Measurements from ENCODE around the gene NGEF.

Gene NGEF

GRCh38 chr2:233003658-233004555 is 9.1 kb downstream of the NGEF start:
- Mint-ChIP-seq H3K4me3 (no peak overlapping the region), H3K27me3 (ENCODE audit: low read depth) (peaks cover 8% of the 10 kb centered on the region), H3K4me1 (ENCODE audit: low read depth) (no peaks in the 10 kb centered on the region), H3K9me3 (no peaks in the 10 kb centered on the region), H3K27ac (no peak overlapping the region), H3K36me3 (ENCODE audit: low read depth) (no peaks in the 10 kb centered on the region)

- no peaks in the 10 kb centered on the region for H3K9me3 Mint-ChIP-seq
- no peaks in the 10 kb centered on the region for H3K36me3 Mint-ChIP-seq (ENCODE audit: low read depth)
- H3K4me3 Mint-ChIP-seq: no peak overlapping the region
- no peak overlapping the region for H3K27ac Mint-ChIP-seq
- peaks cover 6% of the 10 kb centered on the region for H3K27me3 Mint-ChIP-seq (ENCODE audit: low read depth)
- H3K4me1 Mint-ChIP-seq (ENCODE audit: low read depth): no peaks in the 10 kb centered on the region
Measured at GRCh38 chr2:233002829-233003657, 10.0 kb downstream of the NGEF start.

DNA sequence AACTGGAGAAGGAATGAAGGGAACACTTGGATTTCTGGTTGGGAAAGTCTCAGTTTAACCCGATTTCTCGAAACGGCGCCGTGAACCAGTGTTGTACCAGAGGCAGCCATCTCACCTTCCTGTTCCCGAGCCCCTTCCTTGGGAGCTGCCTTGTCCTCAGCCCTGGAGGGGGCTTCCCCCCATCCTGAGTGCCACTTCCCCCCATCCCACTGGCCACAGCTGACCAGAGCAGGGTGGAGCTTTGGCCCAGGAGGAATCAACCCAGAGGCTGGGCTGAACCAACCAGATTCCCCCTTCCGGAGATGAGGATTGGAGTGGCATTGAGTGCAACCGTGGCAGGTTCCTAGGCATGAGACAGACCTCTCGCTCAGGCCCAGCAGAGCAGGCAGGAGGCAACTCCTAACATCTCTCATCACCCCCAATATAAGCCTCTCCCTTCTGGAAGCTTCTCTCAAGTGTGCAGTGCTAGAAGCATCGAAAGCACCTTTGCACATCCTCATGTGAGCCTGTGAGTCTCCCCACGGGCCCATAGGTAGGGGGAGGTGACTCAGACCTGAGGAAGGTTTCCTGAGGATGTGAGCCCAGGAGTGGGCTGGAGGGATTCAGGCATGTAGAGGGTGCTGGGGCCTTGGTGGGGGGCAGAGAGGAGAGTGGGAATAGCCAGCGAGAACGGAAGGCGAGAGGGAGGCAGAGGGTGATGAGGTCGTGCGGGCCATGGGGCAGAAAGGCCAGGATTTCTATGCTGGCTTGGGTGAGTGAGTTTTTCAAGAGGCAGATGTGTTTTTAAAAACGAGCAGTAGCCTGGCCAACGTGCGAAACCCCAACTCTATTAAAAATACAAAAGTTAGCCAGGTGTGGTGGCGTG is 11.9 kb downstream of the NGEF start:
- Mint-ChIP-seq H3K36me3 (ENCODE audit: low read depth) (no peaks in the 10 kb centered on the region), H3K27me3 (ENCODE audit: low read depth) (peaks cover 4% of the 10 kb centered on the region), H3K4me3 (no peak overlapping the region), H3K9me3 (no peaks in the 10 kb centered on the region), H3K27ac (no peak overlapping the region), H3K4me1 (ENCODE audit: low read depth) (no peaks in the 10 kb centered on the region)

- H3K4me1 Mint-ChIP-seq (ENCODE audit: low read depth): no peaks in the 10 kb centered on the region
- no peaks in the 10 kb centered on the region for H3K9me3 Mint-ChIP-seq
- H3K27me3 Mint-ChIP-seq (ENCODE audit: low read depth): peaks cover 3% of the 10 kb centered on the region
- H3K4me3 Mint-ChIP-seq: no peak overlapping the region
- no peak overlapping the region for H3K27ac Mint-ChIP-seq
- no peaks in the 10 kb centered on the region for H3K36me3 Mint-ChIP-seq (ENCODE audit: low read depth)
Measured at GRCh38 chr2:232999354-232999753, 13.7 kb downstream of the NGEF start.

GRCh38 chr2:232998666-232998985 is 14.4 kb downstream of the NGEF start:
- no peak overlapping the region for H3K4me3 Mint-ChIP-seq
- H3K4me1 Mint-ChIP-seq (ENCODE audit: low read depth): no peaks in the 10 kb centered on the region
- H3K36me3 Mint-ChIP-seq (ENCODE audit: low read depth): no peaks in the 10 kb centered on the region
- no peaks in the 10 kb centered on the region for H3K27me3 Mint-ChIP-seq (ENCODE audit: low read depth)
- H3K27ac Mint-ChIP-seq: no peak overlapping the region
- H3K9me3 Mint-ChIP-seq: no peaks in the 10 kb centered on the region

DNA sequence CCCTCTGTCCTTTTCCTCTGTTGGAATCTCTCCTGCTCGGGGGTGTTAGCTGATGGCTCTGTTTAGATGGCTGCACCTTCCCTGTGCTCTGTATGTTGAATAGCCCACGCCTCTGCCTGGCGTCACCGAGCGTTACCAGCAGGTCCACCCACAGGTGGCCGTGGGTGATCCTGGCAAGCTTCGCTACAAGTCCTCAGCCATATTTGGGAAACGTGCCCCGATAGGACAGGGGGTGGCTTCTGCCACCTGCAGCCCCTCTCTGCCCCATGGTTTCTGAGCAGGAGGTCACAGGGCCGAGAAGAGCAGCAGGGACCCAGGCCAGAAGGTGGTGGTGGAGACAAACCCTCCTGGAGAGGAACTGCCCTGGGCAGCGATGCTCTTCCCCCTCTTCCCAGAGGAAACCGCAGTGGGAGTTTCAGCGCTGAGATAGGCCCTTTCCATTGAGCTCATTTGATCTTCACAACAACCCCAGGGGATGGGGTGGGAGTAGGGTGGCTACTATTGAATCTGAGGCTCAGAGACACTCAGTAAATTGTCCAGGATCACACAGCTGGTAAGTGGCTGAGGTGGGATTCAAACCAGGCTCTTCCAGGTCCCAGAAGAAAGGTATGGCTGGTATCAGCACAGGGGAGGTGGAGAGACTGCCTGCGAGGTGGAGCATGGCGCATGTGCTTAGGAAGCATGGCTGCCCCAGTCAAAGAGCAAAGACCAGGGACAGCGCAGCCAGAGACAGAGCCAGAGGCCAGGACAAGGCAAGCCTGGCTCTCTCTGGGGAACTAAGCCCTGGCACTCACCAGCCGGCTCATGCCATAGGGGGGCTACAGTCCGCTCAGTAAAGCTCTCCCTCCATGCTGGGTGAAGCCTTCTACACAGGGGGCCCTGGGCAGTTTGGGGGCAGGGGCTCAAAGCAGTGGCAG is 15.0 kb downstream of the NGEF start:
- H3K27ac Mint-ChIP-seq: no peak overlapping the region
- H3K9me3 Mint-ChIP-seq: no peaks in the 10 kb centered on the region
- no peaks in the 10 kb centered on the region for H3K36me3 Mint-ChIP-seq (ENCODE audit: low read depth)
- no peak overlapping the region for H3K4me3 Mint-ChIP-seq
- H3K4me1 Mint-ChIP-seq (ENCODE audit: low read depth): no peaks in the 10 kb centered on the region
- H3K27me3 Mint-ChIP-seq (ENCODE audit: low read depth): no peaks in the 10 kb centered on the region

GRCh38 chr2:232994446-232994845 is 18.6 kb downstream of the NGEF start:
- Mint-ChIP-seq H3K4me3 (no peak overlapping the region), H3K4me1 (ENCODE audit: low read depth) (no peaks in the 10 kb centered on the region), H3K27me3 (ENCODE audit: low read depth) (peaks cover 18% of the 10 kb centered on the region), H3K27ac (no peak overlapping the region), H3K36me3 (ENCODE audit: low read depth) (no peaks in the 10 kb centered on the region), H3K9me3 (no peaks in the 10 kb centered on the region)

DNA sequence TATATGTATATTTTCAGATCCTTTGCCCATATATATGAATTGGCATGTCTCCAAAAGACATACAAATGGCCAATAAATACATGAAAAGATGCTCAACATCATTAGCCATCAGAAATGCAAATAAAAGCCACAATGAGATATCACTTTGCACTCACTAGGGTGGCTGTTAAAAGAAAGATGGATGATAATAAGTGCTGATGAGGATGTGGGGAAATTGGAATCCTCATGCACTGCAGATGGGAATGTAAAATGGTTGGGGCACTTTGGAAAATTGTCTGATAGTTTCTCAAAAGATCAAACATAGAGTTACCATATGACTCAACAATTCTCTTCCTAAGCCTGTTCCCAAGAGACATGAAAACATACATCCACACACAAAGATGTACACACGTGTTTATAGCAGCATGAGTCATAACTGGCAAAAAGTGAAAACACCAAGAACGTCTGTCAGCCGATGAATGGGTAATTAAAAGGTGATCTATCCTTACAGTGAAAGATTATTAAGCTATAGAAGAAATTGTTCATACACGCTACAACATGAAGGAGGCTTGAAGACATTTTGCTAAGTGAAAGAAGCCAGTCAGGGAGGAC is 19.7 kb downstream of the NGEF start:
- Mint-ChIP-seq H3K27ac (no peak overlapping the region), H3K9me3 (no peaks in the 10 kb centered on the region), H3K27me3 (ENCODE audit: low read depth) (peaks cover 26% of the 10 kb centered on the region), H3K4me1 (ENCODE audit: low read depth) (no peaks in the 10 kb centered on the region), H3K4me3 (no peak overlapping the region), H3K36me3 (ENCODE audit: low read depth) (no peaks in the 10 kb centered on the region)

- Mint-ChIP-seq H3K36me3 (ENCODE audit: low read depth) (no peaks in the 10 kb centered on the region), H3K27ac (no peak overlapping the region), H3K27me3 (ENCODE audit: low read depth) (peaks cover 35% of the 10 kb centered on the region), H3K4me1 (ENCODE audit: low read depth) (no peaks in the 10 kb centered on the region), H3K9me3 (peaks cover 9% of the 10 kb centered on the region), H3K4me3 (no peak overlapping the region)
Measured at GRCh38 chr2:232986155-232986554, 26.9 kb downstream of the NGEF start.

- Mint-ChIP-seq H3K36me3 (ENCODE audit: low read depth) (no peaks in the 10 kb centered on the region), H3K4me1 (ENCODE audit: low read depth) (no peaks in the 10 kb centered on the region), H3K9me3 (peaks cover 9% of the 10 kb centered on the region), H3K27ac (no peak overlapping the region), H3K27me3 (ENCODE audit: low read depth) (peaks cover 24% of the 10 kb centered on the region), H3K4me3 (no peak overlapping the region)
Measured at GRCh38 chr2:232984451-232985207, 28.4 kb downstream of the NGEF start.

GRCh38 chr2:232983669-232984140 is 29.4 kb downstream of the NGEF start:
- H3K4me3 Mint-ChIP-seq: no peak overlapping the region
- H3K27ac Mint-ChIP-seq: no peak overlapping the region
- H3K9me3 Mint-ChIP-seq: peaks cover 9% of the 10 kb centered on the region
- H3K27me3 Mint-ChIP-seq (ENCODE audit: low read depth): peaks cover 17% of the 10 kb centered on the region
- H3K36me3 Mint-ChIP-seq (ENCODE audit: low read depth): no peaks in the 10 kb centered on the region
- no peaks in the 10 kb centered on the region for H3K4me1 Mint-ChIP-seq (ENCODE audit: low read depth)

DNA sequence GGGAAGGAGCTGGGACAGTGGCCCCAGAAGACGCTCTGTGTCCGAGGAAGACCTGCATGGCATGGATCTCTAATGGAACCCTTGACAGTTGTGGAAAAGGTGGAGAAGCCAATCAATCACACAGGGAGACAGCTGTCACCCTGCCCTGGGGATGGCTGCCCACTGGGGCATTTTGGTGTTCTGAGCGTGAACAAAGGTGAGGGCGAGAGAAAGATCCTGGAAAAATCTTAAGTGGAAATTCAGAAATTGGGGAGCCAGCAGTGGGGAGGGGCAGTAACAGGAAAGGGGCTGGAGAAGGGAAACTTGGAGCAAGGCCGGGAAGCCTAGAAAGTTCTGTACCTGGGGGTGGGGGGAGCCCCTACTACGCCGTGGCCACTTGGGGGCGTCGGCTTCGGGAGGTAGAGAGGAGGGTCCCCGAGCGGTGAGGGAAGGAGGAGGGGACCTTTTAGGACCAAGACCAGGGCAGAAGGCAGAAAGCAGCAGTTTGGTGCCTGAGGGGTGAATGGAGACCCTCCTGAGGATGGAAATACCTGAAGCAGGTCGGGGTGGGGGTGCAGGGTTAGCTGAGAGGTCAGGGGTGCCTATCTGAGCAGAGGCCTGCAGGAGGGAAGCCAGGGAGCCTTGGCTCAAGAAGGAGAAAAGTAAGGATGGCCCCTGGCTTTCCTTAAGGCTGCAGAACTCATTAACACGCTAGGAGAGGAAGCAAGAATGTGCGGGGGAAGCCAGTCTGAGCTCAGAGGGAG is 30.0 kb downstream of the NGEF start:
- H3K9me3 Mint-ChIP-seq: peaks cover 9% of the 10 kb centered on the region
- H3K4me3 Mint-ChIP-seq: no peak overlapping the region
- no peaks in the 10 kb centered on the region for H3K4me1 Mint-ChIP-seq (ENCODE audit: low read depth)
- no peaks in the 10 kb centered on the region for H3K36me3 Mint-ChIP-seq (ENCODE audit: low read depth)
- peaks cover 13% of the 10 kb centered on the region for H3K27me3 Mint-ChIP-seq (ENCODE audit: low read depth)
- H3K27ac Mint-ChIP-seq: no peak overlapping the region

Data from T-helper 1 cell treated with Interleukin-12 subunit alpha and Interleukin-12 subunit beta and Interleukin-4 antibody, amounts not matched to agents 30 μg/mL and 1 μg/mL, for 36 hours (primary cell).